ENCODE data around the gene THRB.

THRB gene

GRCh38 chr3:24139463-24140412 lies 354.9 kb downstream of the THRB start:
- Mint-ChIP-seq H3K27ac (no peak overlapping the region), H3K36me3 (peaks cover 8 to 21% of the 10 kb centered on the region in 2 donors), H3K27me3 (no peaks in the 10 kb centered on the region), H3K4me3 (no peak overlapping the region), H3K4me1 (peaks cover 0 to 4% of the 10 kb centered on the region in 2 donors), H3K9me3 (no peaks in the 10 kb centered on the region)
- ATAC-seq (replicated peaks) (no peak), DNase-seq (no peak)

- Mint-ChIP-seq H3K9me3 (no peaks in the 10 kb centered on the region), H3K27ac (no peak overlapping the region), H3K4me1 (peaks cover 0 to 4% of the 10 kb centered on the region in 2 donors), H3K4me3 (no peak overlapping the region), H3K36me3 (peaks cover 6 to 23% of the 10 kb centered on the region in 2 donors), H3K27me3 (no peaks in the 10 kb centered on the region)
- DNase-seq (no peak), ATAC-seq (replicated peaks) (no peak)
Measured at GRCh38 chr3:24138876-24139256, 355.8 kb downstream of the THRB start.

- Mint-ChIP-seq H3K4me3 (no peak overlapping the region), H3K27me3 (no peaks in the 10 kb centered on the region), H3K9me3 (no peaks in the 10 kb centered on the region), H3K27ac (no peak overlapping the region), H3K4me1 (peaks cover 0 to 4% of the 10 kb centered on the region in 2 donors), H3K36me3 (peaks cover 10 to 17% of the 10 kb centered on the region in 2 donors)
- DNase-seq (no peak), ATAC-seq (replicated peaks) (no peak)
Measured at GRCh38 chr3:24137958-24138875, 356.4 kb downstream of the THRB start.

GRCh38 chr3:24137334-24137733 lies 357.3 kb downstream of the THRB start:
- DNase-seq (no peak), ATAC-seq (replicated peaks) (no peak)
- H3K36me3 Mint-ChIP-seq, result peaks cover 11 to 17% of the 10 kb centered on the region in 2 donors
- H3K4me1 Mint-ChIP-seq, result peaks cover 0 to 4% of the 10 kb centered on the region in 2 donors
- no peak overlapping the region for H3K4me3 Mint-ChIP-seq
- no peaks in the 10 kb centered on the region for H3K27me3 Mint-ChIP-seq
- no peak overlapping the region for H3K27ac Mint-ChIP-seq
- H3K9me3 Mint-ChIP-seq, result no peaks in the 10 kb centered on the region

GRCh38 chr3:24136624-24137310 lies 357.9 kb downstream of the THRB start:
- Mint-ChIP-seq H3K27ac (no peak overlapping the region), H3K4me1 (peaks cover 0 to 4% of the 10 kb centered on the region in 2 donors), H3K4me3 (no peak overlapping the region), H3K27me3 (no peaks in the 10 kb centered on the region), H3K36me3 (peaks cover 12 to 20% of the 10 kb centered on the region in 2 donors), H3K9me3 (no peaks in the 10 kb centered on the region)
- ATAC-seq (replicated peaks), result no peak
- DNase-seq, result no peak

GRCh38 chr3:24135280-24135679 lies 359.4 kb downstream of the THRB start:
- peaks cover 2 to 4% of the 10 kb centered on the region in 2 donors for H3K9me3 Mint-ChIP-seq
- no peak overlapping the region for H3K4me3 Mint-ChIP-seq
- no peak for ATAC-seq (replicated peaks)
- H3K36me3 Mint-ChIP-seq, result peaks cover 20 to 28% of the 10 kb centered on the region in 2 donors
- DNase-seq, result no peak
- no peak overlapping the region for H3K27ac Mint-ChIP-seq
- H3K27me3 Mint-ChIP-seq, result no peaks in the 10 kb centered on the region
- peaks cover 0 to 4% of the 10 kb centered on the region in 2 donors for H3K4me1 Mint-ChIP-seq

- Mint-ChIP-seq H3K27me3 (no peaks in the 10 kb centered on the region), H3K27ac (no peak overlapping the region), H3K4me3 (no peak overlapping the region), H3K36me3 (peaks cover 25 to 33% of the 10 kb centered on the region in 2 donors), H3K4me1 (peaks cover 0 to 4% of the 10 kb centered on the region in 2 donors), H3K9me3 (peaks cover 2 to 4% of the 10 kb centered on the region in 2 donors)
- DNase-seq, result no peak
- ATAC-seq (replicated peaks), result no peak
Measured at GRCh38 chr3:24133942-24134341, 360.7 kb downstream of the THRB start.

- ATAC-seq (replicated peaks) (no peak), DNase-seq (no peak)
- Mint-ChIP-seq H3K36me3 (peaks cover 25 to 33% of the 10 kb centered on the region in 2 donors), H3K4me1 (peaks cover 0 to 4% of the 10 kb centered on the region in 2 donors), H3K27me3 (no peaks in the 10 kb centered on the region), H3K9me3 (peaks cover 2 to 4% of the 10 kb centered on the region in 2 donors), H3K4me3 (no peak overlapping the region), H3K27ac (no peak overlapping the region)
Measured at GRCh38 chr3:24133436-24133835, 361.2 kb downstream of the THRB start.

- H3K4me3 Mint-ChIP-seq, result no peak overlapping the region
- no peak for DNase-seq
- no peaks in the 10 kb centered on the region for H3K27me3 Mint-ChIP-seq
- H3K4me1 Mint-ChIP-seq, result no peaks in the 10 kb centered on the region
- no peak for ATAC-seq (replicated peaks)
- peaks cover 24 to 31% of the 10 kb centered on the region in 2 donors for H3K36me3 Mint-ChIP-seq
- H3K9me3 Mint-ChIP-seq, result peaks cover 2 to 4% of the 10 kb centered on the region in 2 donors
- H3K27ac Mint-ChIP-seq, result no peak overlapping the region
Measured at GRCh38 chr3:24129549-24129948, 365.1 kb downstream of the THRB start.

- no peak for ATAC-seq (replicated peaks)
- Mint-ChIP-seq H3K9me3 (peaks cover 2 to 4% of the 10 kb centered on the region in 2 donors), H3K4me3 (no peak overlapping the region)
Measured at GRCh38 chr3:24128199-24129005, 366.2 kb downstream of the THRB start.

GRCh38 chr3:24123596-24123995 lies 371.1 kb downstream of the THRB start:
- H3K4me1 Mint-ChIP-seq, result peaks cover 0 to 5% of the 10 kb centered on the region in 2 donors
- DNase-seq (no peak), ATAC-seq (replicated peaks) (no peak)
- H3K4me3 Mint-ChIP-seq, result no peak overlapping the region
- H3K9me3 Mint-ChIP-seq, result peaks cover 0 to 2% of the 10 kb centered on the region in 2 donors
- no peaks in the 10 kb centered on the region for H3K27me3 Mint-ChIP-seq
- H3K36me3 Mint-ChIP-seq, result peaks cover 11 to 21% of the 10 kb centered on the region in 2 donors
- H3K27ac Mint-ChIP-seq, result no peak overlapping the region

More at GRCh38 chr3:24128199-24129005, 366.2 kb downstream of the THRB start:
- Mint-ChIP-seq H3K27ac (no peak overlapping the region), H3K27me3 (no peaks in the 10 kb centered on the region), H3K36me3 (peaks cover 21 to 28% of the 10 kb centered on the region in 2 donors), H3K4me1 (no peaks in the 10 kb centered on the region)
- DNase-seq, result no peak

GRCh38 chr3:24120434-24120833 lies 374.2 kb downstream of the THRB start:
- Mint-ChIP-seq H3K4me3 (no peak overlapping the region), H3K27ac (no peak overlapping the region), H3K27me3 (peaks cover 4 to 5% of the 10 kb centered on the region in 2 donors), H3K9me3 (peaks cover 0 to 2% of the 10 kb centered on the region in 2 donors), H3K36me3 (peaks cover 11 to 17% of the 10 kb centered on the region in 2 donors), H3K4me1 (peaks cover 0 to 5% of the 10 kb centered on the region in 2 donors)
- DNase-seq, result no peak
- no peak for ATAC-seq (replicated peaks)

GRCh38 chr3:24119321-24119751 lies 375.3 kb downstream of the THRB start:
- Mint-ChIP-seq H3K27ac (no peak overlapping the region), H3K4me3 (no peak overlapping the region), H3K4me1 (peaks cover 0 to 5% of the 10 kb centered on the region in 2 donors), H3K27me3 (peaks cover 4 to 5% of the 10 kb centered on the region in 2 donors), H3K9me3 (peaks cover 0 to 2% of the 10 kb centered on the region in 2 donors), H3K36me3 (peaks cover 11 to 12% of the 10 kb centered on the region in 2 donors)
- ATAC-seq (replicated peaks), result no peak
- DNase-seq, result no peak

Data from stimulated activated naive B cell treated with anti-CD40 and anti-IgM and Interleukin-4, amounts not matched to agents 10 μg/mL and 1 μg/mL and 100 μg/mL, for 72 hours (primary cell).